Adipose tissue (tissue), 3 donors: ENCODE data around the gene FHIP1A. TPM values are rescaled to one million over a fixed set of nuclear protein-coding genes. Genes with fewer than 3 reads are reported as not detected.

Source experiments
- H3K27ac ChIP-seq: one replicate; pipeline ENCODE4 v1.5.1; 2013; ENCODE audit warnings: low read depth, low read length
- WGBS, 3 donors: extraction: QIAGEN DNeasy Blood & Tissue Kit; methylation state at CpG; one replicate each; pipeline ENCODE4 v1.1.7; 2013; 5-methylcytosine and 5-hydroxymethylcytosine counted together
- polyA plus RNA-seq, 3 donors: library from polyadenylated mRNA; stranded (reverse); fragments of 200-250 nt; gene quantifications; one replicate each; pipeline ENCODE4 v1.2.3, GENCODE V29; 2013
- donor health status: healthy with polysubstance abuse.
- donor health status: Bipolar disorder and iron deficiency.
- donor health status: healthy.

Gene FHIP1A
- polyA plus RNA-seq, 3 donors: 0.11 to 3.8 (median 0.76) TPM

GRCh38 chr4:151439320-151439719 is 30.3 kb downstream of the FHIP1A start:
- no peak overlapping the region for H3K27ac ChIP-seq

- WGBS, 3 donors: 63 to 95% (median 94%) methylated on average over 2 of the region's 2 CpGs
- no peak overlapping the region for H3K27ac ChIP-seq
These were observed 33.0 kb downstream of the FHIP1A start for GRCh38 chr4:151442002-151442401.

- 69 to 82% (median 72%) methylated on average over 5 of the region's 5 CpGs for WGBS, 3 donors
These were observed 34.3 kb downstream of the FHIP1A start for GRCh38 chr4:151443247-151443646.

DNA sequence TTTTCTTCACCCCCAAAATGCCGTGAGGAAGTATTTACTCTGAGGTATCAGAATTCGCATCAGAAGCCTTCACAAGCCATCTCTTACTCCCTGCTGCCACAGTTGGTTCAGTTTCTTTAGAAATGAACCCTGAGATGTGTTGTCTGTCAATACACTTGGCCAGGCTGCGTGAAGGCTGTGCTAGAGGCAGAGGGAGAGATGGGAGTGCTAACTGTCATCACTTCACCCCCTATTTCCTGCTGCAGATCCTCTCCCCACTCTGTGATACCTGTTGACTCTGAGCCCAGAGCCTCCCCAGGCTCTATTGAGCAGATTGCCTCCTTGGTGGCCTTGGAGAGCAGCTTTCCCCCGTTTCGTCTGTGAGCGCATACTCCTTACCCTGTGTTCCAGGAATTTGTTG is 34.8 kb downstream of the FHIP1A start:
- no peak overlapping the region for H3K27ac ChIP-seq
- WGBS, 3 donors: 71 to 87% (median 84%) methylated on average over 6 of the region's 6 CpGs

More at GRCh38 chr4:151443247-151443646, 34.3 kb downstream of the FHIP1A start:
- H3K27ac ChIP-seq: no peak overlapping the region

DNA sequence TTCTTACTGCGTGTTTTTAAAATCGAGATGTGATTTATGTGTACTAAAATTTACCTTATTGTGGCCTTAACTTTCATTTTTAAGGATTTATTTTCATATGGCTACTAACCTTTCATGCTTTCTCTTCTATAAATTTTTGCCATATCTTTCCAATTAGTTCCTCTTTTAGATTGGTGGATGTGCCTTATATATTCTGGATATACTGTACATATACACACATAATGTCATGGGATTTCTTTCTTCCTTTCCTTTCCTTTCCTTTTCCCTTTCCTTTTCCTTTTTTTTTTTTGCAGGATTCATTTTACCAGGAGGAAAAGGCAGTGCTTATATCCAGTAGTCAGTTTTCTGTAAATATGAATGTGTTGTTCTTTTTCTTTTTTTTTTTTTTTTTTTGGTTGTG is 37.2 kb downstream of the FHIP1A start:
- WGBS, 3 donors: 90 to 98% (median 92%) methylated on average over 2 of the region's 2 CpGs
- no peak overlapping the region for H3K27ac ChIP-seq

DNA sequence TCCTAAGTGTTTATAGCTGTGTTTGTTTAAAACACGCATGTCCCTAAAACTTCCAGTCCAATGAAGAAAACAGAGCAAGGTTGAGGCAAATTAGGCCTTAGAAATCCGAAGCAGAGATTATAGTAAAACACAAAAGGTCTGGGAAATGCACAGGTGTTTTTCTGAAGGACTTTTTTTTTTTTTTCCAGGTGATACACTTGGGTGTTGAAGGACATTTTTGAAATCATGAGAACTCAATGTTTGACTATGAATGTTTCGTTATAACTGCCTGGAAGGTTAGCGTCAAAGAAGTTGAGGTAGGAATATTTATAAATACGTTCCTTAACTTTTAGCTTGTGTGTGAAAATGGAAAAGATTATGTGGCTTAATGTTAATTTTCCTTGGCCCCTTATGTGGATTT is 45.5 kb downstream of the FHIP1A start:
- WGBS, 3 donors: 39 to 90% (median 87%) methylated on average over 5 of the region's 5 CpGs
- H3K27ac ChIP-seq: no peak overlapping the region

DNA sequence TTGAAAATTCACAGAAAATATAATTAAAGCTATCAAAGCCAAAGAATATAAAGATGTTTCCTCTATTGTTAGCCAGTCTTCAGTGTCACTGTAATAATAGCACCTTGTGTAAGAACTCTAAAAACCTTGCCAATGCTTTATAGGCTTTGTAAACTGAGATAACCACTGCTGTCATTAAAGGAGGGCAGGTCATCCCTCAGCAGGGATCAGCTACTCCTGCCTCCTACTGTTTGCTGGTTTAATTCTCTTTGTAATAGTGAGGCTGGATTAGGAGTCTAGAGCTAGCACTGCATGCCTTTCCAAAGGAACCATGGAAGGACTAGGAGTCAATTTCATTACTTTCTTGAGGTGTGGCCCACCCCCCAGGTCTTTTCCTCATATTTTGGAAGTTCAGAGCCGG is 46.2 kb downstream of the FHIP1A start:
- no peak overlapping the region for H3K27ac ChIP-seq
- WGBS, 3 donors: 52 to 90% (median 72%) methylated on average over 1 of the region's 1 CpG

DNA sequence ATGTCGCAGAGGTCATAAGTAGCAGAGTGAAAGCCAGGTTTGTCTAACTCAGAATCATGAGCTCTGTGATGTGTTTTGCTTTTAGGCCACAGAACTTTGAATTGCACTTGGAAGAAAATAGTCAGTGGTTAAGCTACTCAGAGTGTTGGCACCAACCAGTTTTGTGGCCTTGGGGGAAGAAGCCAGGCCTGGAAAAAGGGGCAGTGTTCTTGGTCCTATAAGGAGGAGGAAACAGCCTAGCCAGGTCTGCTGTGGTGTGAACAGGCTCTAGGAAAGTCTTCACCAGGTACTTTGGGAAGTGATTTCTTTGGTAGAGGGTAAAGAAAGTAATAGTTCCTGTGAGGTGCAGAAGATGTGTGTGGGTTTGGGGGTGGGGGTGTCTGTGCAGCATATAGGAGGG is 49.2 kb downstream of the FHIP1A start:
- no peak overlapping the region for H3K27ac ChIP-seq
- 76 to 98% (median 97%) methylated on average over 1 of the region's 1 CpG for WGBS, 3 donors

Other genes starting within 250 kb of the FHIP1A start
- gene PRSS48, start 132.0 kb upstream of the FHIP1A start, polyA plus RNA-seq: not detected
- 100 to 1,000 TPM in 1 of 3 donors, 10 to 100 TPM in 1, 1 to 10 TPM in 1; 9.0 to 163 (median 49.0) TPM for gene SH3D19, start 83.6 kb upstream of the FHIP1A start, polyA plus RNA-seq